Glutamatergic neuron (in vitro differentiated cells): Measurements from ENCODE around the gene MYO15B. TPM values are rescaled to one million over a fixed set of nuclear protein-coding genes. Genes with fewer than 3 reads are reported as not detected.

Experiments
- DNase-seq: peaks from one replicate; pipeline ENCODE4 v3.0.0; 2022
- H3K27ac Mint-ChIP-seq: one replicate; pipeline ENCODE4 v1.8.0; 2020; ENCODE audit warnings: mild to moderate bottlenecking, mixed read lengths, inconsistent platforms; ENCODE audit not compliant: unreplicated experiment
- H3K27me3 Mint-ChIP-seq: one replicate; pipeline ENCODE4 v1.8.0; 2020; ENCODE audit warnings: mild to moderate bottlenecking, moderate library complexity, mixed read lengths, inconsistent platforms; ENCODE audit not compliant: unreplicated experiment
- H3K36me3 Mint-ChIP-seq: one replicate; pipeline ENCODE4 v1.8.0; 2020; ENCODE audit warnings: mild to moderate bottlenecking, mixed read lengths, inconsistent platforms; ENCODE audit not compliant: unreplicated experiment
- H3K4me1 Mint-ChIP-seq: one replicate; pipeline ENCODE4 v1.8.0; 2020; ENCODE audit warnings: mild to moderate bottlenecking, low read depth, mixed read lengths, inconsistent platforms; ENCODE audit not compliant: unreplicated experiment
- H3K4me3 Mint-ChIP-seq: one replicate; pipeline ENCODE4 v1.8.0; 2020; ENCODE audit warnings: mild to moderate bottlenecking, mixed read lengths, inconsistent platforms; ENCODE audit not compliant: unreplicated experiment
- H3K9me3 Mint-ChIP-seq: one replicate; pipeline ENCODE4 v1.8.0; 2020; ENCODE audit warnings: mild to moderate bottlenecking, moderate library complexity, mixed read lengths, inconsistent platforms; ENCODE audit not compliant: unreplicated experiment
- CTCF ChIP-seq: fragments of 200-600 bp; sonication (generic); IDR thresholded peaks from one replicate; pipeline ENCODE4 v1.5.0; 2021; ENCODE audit not compliant: partially characterized antibody, unreplicated experiment
- total RNA-seq: library from RNA; stranded (reverse); fragmentation: NEBNext Ultra II Directional; extraction: Animal tissue kit (Norgen Biotek cat#: 25700); gene quantifications from one replicate; pipeline ENCODE4 v1.2.1, GENCODE V29; 2021; ENCODE audit not compliant: unreplicated experiment

MYO15B gene
- total RNA-seq, 1 donor from 2014 or later, result 82.6 TPM

DNA sequence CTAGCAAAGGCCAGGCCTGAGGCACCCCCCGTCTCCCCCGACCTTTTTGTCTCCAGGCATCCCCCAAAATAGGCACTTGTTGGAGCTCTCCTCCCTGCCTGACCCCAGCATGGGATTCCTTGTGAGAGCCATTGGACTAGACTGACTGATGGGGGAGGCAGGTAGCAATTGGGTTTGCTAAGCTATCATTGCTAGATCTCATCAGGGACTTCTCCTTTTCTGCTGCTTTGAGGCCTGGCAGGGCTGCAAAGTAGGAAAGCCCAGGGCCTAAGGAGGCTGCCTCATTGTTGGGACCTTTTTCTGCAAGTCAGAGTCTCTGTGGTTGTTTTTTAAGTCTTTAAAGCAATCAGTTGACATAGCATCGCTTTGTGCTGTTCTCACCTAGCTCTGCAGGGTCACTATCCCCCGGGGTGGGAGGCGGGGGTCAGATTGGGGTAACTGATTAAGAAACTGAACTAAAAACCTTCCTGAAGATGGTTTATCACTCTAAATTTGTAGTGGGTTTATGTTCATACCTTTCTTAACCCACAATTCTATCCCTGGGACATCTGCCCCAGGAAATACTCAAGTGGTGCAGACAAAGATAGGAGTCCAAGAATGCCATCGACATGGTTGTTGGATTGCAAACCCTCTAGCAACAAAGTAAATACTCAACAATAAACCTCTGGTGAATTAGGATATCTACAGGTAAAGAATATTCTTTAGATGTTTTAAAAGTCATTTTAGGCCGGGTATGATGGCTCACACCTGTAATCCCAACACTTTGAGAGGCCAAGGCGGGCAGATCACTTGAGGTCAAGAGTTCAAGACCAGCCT lies 34.1 kb upstream of the MYO15B start:
- Mint-ChIP-seq H3K36me3 (no peaks in the 10 kb centered on the region), H3K4me1 (no peaks in the 10 kb centered on the region), H3K27me3 (no peaks in the 10 kb centered on the region), H3K9me3 (no peaks in the 10 kb centered on the region), H3K4me3 (no peak overlapping the region), H3K27ac (no peak overlapping the region)
- no peak for DNase-seq
- no peak for TF ChIP-seq CTCF

- Mint-ChIP-seq H3K9me3 (no peaks in the 10 kb centered on the region), H3K4me3 (no peak overlapping the region), H3K36me3 (no peaks in the 10 kb centered on the region), H3K4me1 (no peaks in the 10 kb centered on the region), H3K27ac (no peak overlapping the region), H3K27me3 (peaks cover 2% of the 10 kb centered on the region)
- no peak for TF ChIP-seq CTCF
- DNase-seq, result no peak
Measured at GRCh38 chr17:75555679-75556153, 31.9 kb upstream of the MYO15B start.

- Mint-ChIP-seq H3K27ac (no peak overlapping the region), H3K4me3 (no peak overlapping the region), H3K36me3 (no peaks in the 10 kb centered on the region), H3K27me3 (peaks cover 2% of the 10 kb centered on the region), H3K4me1 (no peaks in the 10 kb centered on the region), H3K9me3 (no peaks in the 10 kb centered on the region)
- no peak for DNase-seq
- TF ChIP-seq CTCF, result no peak
Measured at GRCh38 chr17:75557075-75557851, 30.3 kb upstream of the MYO15B start.

GRCh38 chr17:75557852-75558665 lies 29.5 kb upstream of the MYO15B start:
- Mint-ChIP-seq H3K9me3 (no peaks in the 10 kb centered on the region), H3K36me3 (no peaks in the 10 kb centered on the region), H3K27me3 (peaks cover 2% of the 10 kb centered on the region), H3K4me3 (no peak overlapping the region), H3K27ac (no peak overlapping the region), H3K4me1 (no peaks in the 10 kb centered on the region)
- DNase-seq, result no peak
- no peak for TF ChIP-seq CTCF
